Subcutaneous abdominal adipose tissue (tissue), 5 donors: ENCODE data around the gene IFI44.

ENCODE experiments used
- H3K27ac ChIP-seq: one replicate; pipeline ENCODE4 v1.7.0; 2013; ENCODE audit warnings: low read depth, mild to moderate bottlenecking, inconsistent platforms, low read length, moderate library complexity
- H3K27me3 ChIP-seq, 5 donors: one replicate each; pipeline ENCODE4 v1.7.0; 2013; ENCODE audit warnings: low read length in 5 of 5, inconsistent platforms in 1 of 5; ENCODE audit not compliant: control insufficient read depth in 5 of 5, insufficient read depth in 4 of 5
- H3K36me3 ChIP-seq, 5 donors: one replicate each; pipeline ENCODE4 v1.7.0; 2013; ENCODE audit warnings: low read length in 5 of 5; ENCODE audit not compliant: control insufficient read depth in 5 of 5, insufficient read depth in 5 of 5
- H3K4me1 ChIP-seq, 5 donors: one replicate each; pipeline ENCODE4 v1.7.0; 2013; ENCODE audit warnings: low read length in 5 of 5, mild to moderate bottlenecking in 3 of 5, moderate library complexity in 1 of 5; ENCODE audit not compliant: control insufficient read depth in 5 of 5, insufficient read depth in 5 of 5
- H3K4me3 ChIP-seq, 5 donors: one replicate each; pipeline ENCODE4 v1.7.0; 2013; ENCODE audit warnings: low read length in 5 of 5, low read depth in 1 of 5
- H3K9ac ChIP-seq, 5 donors: one replicate each; pipeline ENCODE4 v1.7.0; 2013; ENCODE audit warnings: low read length in 5 of 5, mild to moderate bottlenecking in 4 of 5, moderate library complexity in 3 of 5
- H3K9me3 ChIP-seq, 5 donors: one replicate each; pipeline ENCODE4 v1.7.0; 2013; ENCODE audit warnings: low read length in 5 of 5; ENCODE audit not compliant: control insufficient read depth in 5 of 5
- donor health status: healthy.
- donor health status: healthy.
- donor health status: healthy.
- donor health status: healthy.
- donor health status: healthy.

IFI44 gene

GRCh38 chr1:78647238-78647637 is 2.4 kb upstream of the IFI44 start:
- peaks cover 0 to 21% (median 21%) of the 10 kb centered on the region in 5 donors for H3K4me1 ChIP-seq
- no peaks in the 10 kb centered on the region for H3K27me3 ChIP-seq
- H3K9ac ChIP-seq: no peak overlapping the region
- H3K36me3 ChIP-seq: peaks cover 0 to 4% (median 0%) of the 10 kb centered on the region in 5 donors
- peaks cover 0 to 7% (median 0%) of the 10 kb centered on the region in 5 donors for H3K9me3 ChIP-seq
- no peak overlapping the region for H3K27ac ChIP-seq
- no peak overlapping the region for H3K4me3 ChIP-seq

GRCh38 chr1:78650114-78650660 is 556 bp downstream of the IFI44 start:
- peak overlapping the region; percentile 51 for H3K27ac ChIP-seq
- H3K4me1 ChIP-seq: peaks cover 0 to 27% (median 25%) of the 10 kb centered on the region in 5 donors
- H3K27me3 ChIP-seq: no peaks in the 10 kb centered on the region
- H3K9ac ChIP-seq: peak overlapping the region; percentile 16 to 66 (median 56)
- H3K4me3 ChIP-seq: peak overlapping the region; percentile 70 to 74 (median 71)
- H3K9me3 ChIP-seq: no peaks in the 10 kb centered on the region
- H3K36me3 ChIP-seq: peaks cover 0 to 4% (median 3%) of the 10 kb centered on the region in 5 donors

DNA sequence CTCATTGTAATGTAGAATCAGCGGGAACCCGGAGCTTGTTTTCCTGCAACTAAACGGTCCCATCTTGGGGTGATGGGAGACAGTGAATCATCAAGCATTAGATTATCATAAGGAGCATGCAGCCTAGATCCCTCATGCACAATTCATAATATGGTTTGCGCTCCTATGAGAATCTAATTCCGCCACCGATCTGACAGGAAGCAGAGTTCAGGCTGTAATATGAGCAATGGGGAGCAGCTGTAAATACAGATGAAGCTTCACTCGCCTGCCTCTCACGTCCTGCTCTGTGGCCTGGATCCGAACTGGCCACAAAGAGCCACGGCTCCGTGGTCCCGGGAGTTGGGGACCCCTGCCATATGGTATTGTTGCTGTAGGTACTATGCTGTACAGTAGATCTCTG is 1.6 kb downstream of the IFI44 start:
- Histone ChIP-seq H3K9ac (peak overlapping the region in 4 of 5 donors; percentile 39 to 70 (median 59)), H3K27ac (peak overlapping the region; percentile 51)

DNA sequence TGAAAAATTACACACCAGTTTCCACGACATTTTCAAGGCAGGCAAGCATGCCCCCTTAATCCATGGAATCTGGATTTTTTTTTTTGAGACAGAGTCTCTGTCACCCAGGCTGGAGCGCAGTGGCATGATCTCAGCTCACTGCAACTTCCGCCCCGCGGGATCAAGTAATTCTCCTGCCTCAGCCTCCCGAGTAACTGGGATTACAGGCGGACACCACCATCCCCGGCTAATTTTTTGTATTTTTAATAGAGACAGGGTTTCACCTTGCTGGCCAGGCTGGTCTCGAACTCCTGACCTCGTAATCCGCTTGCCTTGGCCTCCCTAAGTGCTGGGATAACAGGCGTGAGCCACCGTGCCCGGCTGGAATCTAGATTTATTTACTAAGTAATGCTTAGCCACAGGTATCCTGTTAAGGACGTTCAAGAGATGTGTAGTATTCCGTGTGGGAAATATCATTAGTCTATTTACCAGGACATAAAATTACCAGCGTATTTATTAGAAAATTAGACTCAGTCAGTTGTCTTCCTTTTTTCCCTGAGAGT is 2.5 kb downstream of the IFI44 start:
- peak overlapping the region; percentile 26 to 74 (median 71) for H3K4me3 ChIP-seq
- peak overlapping the region in 1 of 5 donors; percentile 56 for H3K9ac ChIP-seq
- H3K27me3 ChIP-seq: no peaks in the 10 kb centered on the region
- peak overlapping the region; percentile 9 for H3K27ac ChIP-seq
- H3K9me3 ChIP-seq: no peaks in the 10 kb centered on the region
- H3K4me1 ChIP-seq: peaks cover 0 to 26% (median 24%) of the 10 kb centered on the region in 5 donors
- peaks cover 0 to 13% (median 12%) of the 10 kb centered on the region in 5 donors for H3K36me3 ChIP-seq

More for the DNA sequence above, 1.6 kb downstream of the IFI44 start:
- Histone ChIP-seq H3K36me3 (peaks cover 0 to 13% (median 12%) of the 10 kb centered on the region in 5 donors), H3K27me3 (no peaks in the 10 kb centered on the region), H3K4me3 (peak overlapping the region; percentile 70 to 74 (median 71)), H3K4me1 (peaks cover 0 to 26% (median 24%) of the 10 kb centered on the region in 5 donors), H3K9me3 (no peaks in the 10 kb centered on the region)

DNA sequence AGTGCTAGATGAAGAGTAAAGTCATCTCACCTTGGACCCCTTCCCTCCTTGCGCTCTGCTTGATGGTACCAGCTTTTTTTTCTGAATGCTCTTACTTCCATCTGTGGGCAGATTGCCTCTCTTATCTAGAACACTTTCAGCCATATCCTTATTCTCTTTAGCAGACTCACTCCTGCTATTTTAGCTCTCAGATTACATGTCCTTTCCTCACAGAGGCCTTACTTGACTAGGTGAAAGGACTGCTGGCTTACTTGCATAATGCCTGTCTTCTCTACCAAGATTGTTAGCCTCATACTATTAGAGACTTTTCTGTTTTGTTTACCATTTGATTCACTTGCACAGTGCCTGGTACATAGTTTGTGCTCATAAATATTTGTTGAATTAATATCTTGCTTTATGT is 9.3 kb downstream of the IFI44 start:
- H3K4me3 ChIP-seq: no peak overlapping the region
- H3K9me3 ChIP-seq: no peaks in the 10 kb centered on the region
- H3K36me3 ChIP-seq: peaks cover 22 to 61% (median 54%) of the 10 kb centered on the region in 5 donors
- no peak overlapping the region for H3K9ac ChIP-seq
- no peaks in the 10 kb centered on the region for H3K27me3 ChIP-seq
- peaks cover 0 to 7% (median 3%) of the 10 kb centered on the region in 5 donors for H3K4me1 ChIP-seq
- H3K27ac ChIP-seq: no peak overlapping the region

GRCh38 chr1:78663923-78664322 is 14.3 kb downstream of the IFI44 start:
- Histone ChIP-seq H3K4me1 (peaks cover 0 to 4% (median 0%) of the 10 kb centered on the region in 5 donors), H3K36me3 (peaks cover 17 to 41% (median 37%) of the 10 kb centered on the region in 5 donors), H3K27me3 (no peaks in the 10 kb centered on the region), H3K9ac (no peak overlapping the region), H3K4me3 (no peak overlapping the region), H3K9me3 (no peaks in the 10 kb centered on the region), H3K27ac (no peak overlapping the region)

GRCh38 chr1:78664763-78665162 is 15.1 kb downstream of the IFI44 start:
- H3K4me1 ChIP-seq: no peaks in the 10 kb centered on the region
- H3K9ac ChIP-seq: no peak overlapping the region
- no peak overlapping the region for H3K4me3 ChIP-seq
- H3K9me3 ChIP-seq: no peaks in the 10 kb centered on the region
- H3K36me3 ChIP-seq: peaks cover 9 to 32% (median 29%) of the 10 kb centered on the region in 5 donors
- H3K27ac ChIP-seq: no peak overlapping the region
- H3K27me3 ChIP-seq: no peaks in the 10 kb centered on the region

GRCh38 chr1:78665809-78666208 is 16.2 kb downstream of the IFI44 start:
- no peaks in the 10 kb centered on the region for H3K27me3 ChIP-seq
- no peaks in the 10 kb centered on the region for H3K9me3 ChIP-seq
- H3K4me1 ChIP-seq: no peaks in the 10 kb centered on the region
- no peak overlapping the region for H3K4me3 ChIP-seq
- no peak overlapping the region for H3K27ac ChIP-seq
- H3K36me3 ChIP-seq: peaks cover 6 to 24% (median 20%) of the 10 kb centered on the region in 5 donors
- H3K9ac ChIP-seq: no peak overlapping the region

DNA sequence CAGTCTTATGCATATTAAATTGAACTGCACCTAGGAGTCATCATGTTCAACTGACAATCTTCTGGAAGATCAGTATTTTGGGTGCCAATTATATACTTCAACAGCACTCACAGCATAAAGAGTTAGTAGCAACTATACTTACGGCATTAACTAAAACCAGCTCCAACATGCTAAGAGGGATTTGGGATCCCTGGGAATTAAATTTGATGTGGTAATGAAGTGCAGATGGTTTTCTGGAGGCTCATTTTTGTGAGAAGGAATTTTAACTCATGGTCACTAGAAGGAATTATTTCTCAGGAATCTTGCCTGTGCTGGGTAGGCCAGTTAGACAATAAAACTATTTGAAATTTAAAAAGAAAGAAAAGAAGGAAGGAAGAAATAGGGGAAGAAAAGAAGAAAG is 18.3 kb downstream of the IFI44 start:
- H3K36me3 ChIP-seq: peaks cover 3 to 11% (median 9%) of the 10 kb centered on the region in 5 donors
- no peaks in the 10 kb centered on the region for H3K4me1 ChIP-seq

DNA sequence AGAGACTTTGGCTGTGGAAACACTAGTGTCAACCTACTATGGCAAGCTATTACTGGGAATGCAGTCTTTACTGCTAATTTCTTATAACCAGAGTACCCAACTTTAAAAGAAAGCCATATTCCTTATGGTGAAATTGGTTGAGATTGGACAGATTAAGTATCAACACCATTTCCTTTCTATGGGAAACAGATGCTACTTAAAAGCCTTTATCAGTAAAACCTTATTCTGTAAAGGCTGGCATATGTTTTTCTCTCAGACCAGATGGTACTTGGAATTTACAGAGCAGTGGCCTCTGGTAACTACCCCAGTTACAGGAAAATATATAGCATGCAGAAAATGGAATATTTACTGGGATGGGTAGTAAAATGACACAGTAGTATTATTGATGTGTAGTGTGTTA is 18.8 kb downstream of the IFI44 start:
- no peak overlapping the region for H3K27ac ChIP-seq
- no peak overlapping the region for H3K4me3 ChIP-seq
- H3K9me3 ChIP-seq: no peaks in the 10 kb centered on the region
- H3K36me3 ChIP-seq: peaks cover 0 to 6% (median 4%) of the 10 kb centered on the region in 5 donors
- no peak overlapping the region for H3K9ac ChIP-seq
- H3K4me1 ChIP-seq: no peaks in the 10 kb centered on the region
- no peaks in the 10 kb centered on the region for H3K27me3 ChIP-seq

More for the DNA sequence above, 18.3 kb downstream of the IFI44 start:
- Histone ChIP-seq H3K9me3 (no peaks in the 10 kb centered on the region), H3K27me3 (no peaks in the 10 kb centered on the region), H3K9ac (no peak overlapping the region), H3K4me3 (no peak overlapping the region), H3K27ac (no peak overlapping the region)
